HG03039 (cell line): ENCODE measurements around the gene ATP5MC2.
"Not testable (repeated sequence)": the region's sequence is repeated elsewhere in the genome, so short reads cannot be mapped to it uniquely, and the experiment has no call there.

Experiments
- ATAC-seq: cut with Tn5 transposase; IDR thresholded peaks from one replicate; pipeline ENCODE4 v1.9.1; 2021; ENCODE audit warnings: mild to moderate bottlenecking, moderate library complexity; ENCODE audit not compliant: unreplicated experiment

ATP5MC2 gene

GRCh38 chr12:53653595-53653994 is 22.3 kb downstream of the ATP5MC2 start:
- no peak for ATAC-seq

GRCh38 chr12:53652366-53652765 is 23.5 kb downstream of the ATP5MC2 start:
- ATAC-seq, result no peak

- no peak for ATAC-seq
Observed at GRCh38 chr12:53651737-53652136, 24.1 kb downstream of the ATP5MC2 start.

DNA sequence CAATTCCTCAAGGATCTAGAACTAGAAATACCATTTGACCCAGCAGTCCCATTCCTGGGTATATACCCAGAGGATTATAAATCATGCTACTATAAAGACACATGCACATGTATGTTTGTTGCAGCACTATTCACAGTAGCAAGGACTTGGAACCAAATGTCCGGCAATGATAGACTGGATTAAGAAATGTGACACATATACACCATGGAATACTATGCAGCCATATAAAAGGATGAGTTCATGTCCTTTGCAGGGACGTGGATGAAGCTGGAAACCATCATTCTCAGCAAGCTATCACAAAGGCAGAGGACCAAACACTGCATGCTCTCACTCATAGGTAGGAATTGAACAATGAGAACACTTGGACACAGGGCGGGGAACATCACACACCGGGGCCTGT is 29.6 kb downstream of the ATP5MC2 start:
- not testable (repeated sequence) for ATAC-seq

DNA sequence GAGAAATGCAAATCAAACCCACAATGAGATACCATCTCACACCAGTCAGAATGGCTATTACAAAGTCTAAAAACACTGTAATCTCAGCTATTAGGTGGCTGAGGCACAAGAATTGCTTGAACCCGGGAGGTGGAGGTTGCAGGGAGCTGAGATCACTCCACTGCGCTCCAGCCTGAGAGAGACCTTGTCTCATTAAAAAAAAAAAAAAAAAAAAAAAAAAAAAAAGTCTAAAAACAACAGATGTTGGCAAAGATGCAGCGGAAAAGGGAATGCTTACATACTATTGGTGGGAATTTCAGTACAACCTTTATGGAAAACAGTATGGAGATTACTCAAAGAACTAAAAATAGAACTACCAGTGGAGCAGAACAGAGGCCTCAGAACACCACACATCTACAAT is 30.7 kb downstream of the ATP5MC2 start:
- no peak for ATAC-seq

- no peak for ATAC-seq
Observed at GRCh38 chr12:53644133-53644532, 31.8 kb downstream of the ATP5MC2 start.

DNA sequence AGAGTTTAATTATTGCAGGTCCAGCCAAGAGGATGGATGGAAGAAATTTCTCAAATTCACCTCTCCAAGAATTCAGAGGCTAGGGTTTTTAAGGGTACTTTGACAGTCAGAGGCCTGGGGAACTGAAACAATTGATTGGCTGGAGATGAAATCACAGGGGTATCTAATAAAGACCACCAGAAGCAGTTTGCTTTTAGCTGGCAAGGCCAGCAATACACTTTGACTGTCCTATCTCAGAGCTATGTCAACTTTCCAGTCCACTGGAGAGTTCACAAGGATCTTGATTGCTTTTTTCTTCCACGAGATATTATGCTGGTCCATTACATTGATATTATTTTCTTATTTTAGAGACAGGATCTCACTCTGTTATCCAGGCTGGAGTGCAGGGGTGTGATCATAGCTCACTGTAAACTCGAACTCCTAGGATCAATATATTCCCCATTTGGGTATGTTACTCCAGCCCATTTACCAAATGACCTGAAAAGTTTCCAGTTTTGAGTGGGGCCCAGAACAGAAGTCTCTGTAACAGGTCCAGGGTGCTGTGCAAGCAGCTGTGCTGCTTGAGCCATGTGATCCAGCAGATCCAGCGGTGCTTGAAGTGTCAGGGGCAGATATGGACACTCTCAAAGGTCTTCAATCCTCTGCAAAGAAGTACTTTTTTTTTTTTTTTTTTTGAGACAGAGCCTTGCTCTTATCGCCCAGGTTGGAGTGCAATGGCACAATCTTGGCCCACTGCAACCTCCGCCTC is 32.5 kb downstream of the ATP5MC2 start:
- ATAC-seq, result no peak

GRCh38 chr12:53638057-53638456 is 37.8 kb downstream of the ATP5MC2 start:
- ATAC-seq, result no peak

GRCh38 chr12:53636641-53637040 is 39.2 kb downstream of the ATP5MC2 start:
- no peak for ATAC-seq

GRCh38 chr12:53635708-53636107 is 40.2 kb downstream of the ATP5MC2 start:
- ATAC-seq, result not testable (repeated sequence)

GRCh38 chr12:53631721-53632120 is 44.2 kb downstream of the ATP5MC2 start:
- no peak for ATAC-seq

GRCh38 chr12:53627919-53628318 is 48.0 kb downstream of the ATP5MC2 start:
- no peak for ATAC-seq

GRCh38 chr12:53626702-53627169 is 49.1 kb downstream of the ATP5MC2 start:
- ATAC-seq, result peak; percentile 1

- ATAC-seq, result peak; percentile 94
Observed at GRCh38 chr12:53625946-53626701, 49.8 kb downstream of the ATP5MC2 start, which contains the start of gene ATF7. ATF7 (minus strand) TSS chr12:53626382; CDS start chr12:53601000, 25,382 bp downstream.

GRCh38 chr12:53625373-53625945 is 50.4 kb downstream of the ATP5MC2 start:
- ATAC-seq, result no peak

DNA sequence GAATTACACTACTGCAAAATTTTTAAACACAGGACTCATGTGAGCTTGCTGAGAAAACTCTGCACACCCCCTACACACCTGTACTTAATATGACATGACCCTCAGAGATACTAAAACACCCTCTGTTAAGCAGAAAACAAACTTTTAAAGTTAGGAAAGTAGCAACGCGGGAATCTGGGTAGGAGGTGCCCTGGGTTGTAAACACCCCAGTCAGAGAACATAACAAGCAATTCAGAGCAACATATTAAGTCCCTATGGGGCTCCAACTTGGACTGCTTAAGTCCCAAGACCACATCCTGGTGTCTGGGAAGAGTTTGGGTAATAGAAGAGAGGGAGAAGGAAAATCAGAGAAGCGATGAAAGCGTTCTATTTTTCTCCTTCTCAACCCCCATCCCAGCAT is 50.9 kb downstream of the ATP5MC2 start:
- no peak for ATAC-seq

DNA sequence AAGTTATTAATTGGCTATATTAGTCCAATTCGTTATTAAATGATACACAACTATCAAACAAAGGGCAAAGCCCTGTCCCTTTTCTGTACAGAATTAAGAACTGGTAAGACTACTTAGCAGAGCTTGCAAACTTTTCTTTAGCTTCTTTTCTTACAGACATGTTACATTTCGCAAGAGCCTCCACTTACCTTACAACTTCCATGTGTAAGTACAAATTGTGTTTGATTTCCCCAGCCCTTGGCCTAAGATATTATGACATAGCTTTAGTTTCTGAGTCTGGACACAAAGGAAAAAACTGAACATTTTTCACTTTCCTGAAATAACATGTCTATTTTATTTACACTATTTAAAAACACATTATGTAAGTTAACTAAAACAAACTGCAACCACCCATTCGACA is 51.4 kb downstream of the ATP5MC2 start:
- ATAC-seq, result no peak

DNA sequence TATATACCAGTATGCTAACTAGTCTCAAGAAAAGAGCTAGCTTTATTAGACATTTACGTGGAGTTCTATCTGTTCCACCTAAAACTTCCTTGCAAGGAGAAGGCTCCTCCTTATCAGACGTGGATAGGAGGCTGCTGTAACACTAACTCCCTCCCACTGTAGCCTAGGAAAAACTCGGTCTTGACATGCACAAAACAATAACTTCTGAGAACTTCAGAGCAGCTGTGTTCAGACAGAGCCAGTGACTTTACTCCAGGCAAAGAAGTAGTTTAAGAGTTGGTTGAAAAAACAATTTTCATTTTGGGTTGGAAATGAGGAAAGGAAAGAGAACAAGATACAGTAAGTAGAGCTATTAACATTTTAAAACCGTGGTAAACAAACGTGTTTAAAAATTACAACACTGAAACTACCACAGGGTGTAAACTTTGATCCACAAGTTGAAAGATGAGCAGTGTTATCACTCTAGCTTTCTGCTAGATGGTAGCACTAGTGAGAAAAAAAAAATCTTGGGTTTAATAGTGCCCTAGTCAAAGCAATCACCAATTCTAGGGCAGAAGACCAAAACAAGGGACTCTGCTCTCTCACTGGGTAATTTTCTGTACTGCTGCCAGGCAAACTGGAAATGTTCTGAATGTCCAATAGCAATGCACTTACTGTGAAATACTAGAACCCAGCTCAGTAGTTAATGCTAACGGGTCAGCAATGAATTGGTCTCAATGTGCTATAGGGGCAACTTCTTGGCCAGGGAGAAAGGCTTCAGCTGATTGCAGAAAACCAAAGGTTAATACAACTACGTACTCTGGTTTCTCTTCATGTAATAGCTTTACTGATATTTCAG is 52.1 kb downstream of the ATP5MC2 start:
- no peak for ATAC-seq

- no peak for ATAC-seq
Observed at GRCh38 chr12:53622724-53623123, 53.2 kb downstream of the ATP5MC2 start.

- no peak for ATAC-seq
Observed at GRCh38 chr12:53618275-53618674, 57.6 kb downstream of the ATP5MC2 start.

DNA sequence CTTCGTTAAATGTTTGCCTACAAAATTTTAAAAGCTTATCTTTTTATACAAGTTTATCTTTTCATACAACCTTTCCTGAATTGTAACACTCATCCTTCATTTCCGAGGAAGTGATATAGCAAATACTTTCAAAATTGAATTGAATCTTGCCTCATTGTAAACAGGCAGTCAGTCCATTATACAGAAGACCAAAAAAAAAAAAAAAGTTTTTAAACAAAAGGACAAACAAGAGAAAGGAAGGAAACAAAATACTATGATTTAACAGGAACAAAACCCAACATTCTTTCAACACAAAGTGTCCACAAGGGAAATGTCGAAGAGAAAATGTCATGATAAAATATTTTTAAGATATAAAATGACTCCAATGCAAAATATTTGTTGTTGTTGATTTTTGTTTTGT is 58.2 kb downstream of the ATP5MC2 start:
- no peak for ATAC-seq
